AG09319 (cell line): ENCODE data around the gene NUFIP1.

Experiments used
- DNase-seq: peaks from one replicate; pipeline ENCODE4 v3.0.0-alpha.2; 2010; ENCODE audit warnings: low read depth; ENCODE audit errors: extremely low read depth
- TF ChIP-seq, protein P1 (sequence below): IDR thresholded peaks from 2 replicates; pipeline ENCODE4 v1.5.1; 2011; ENCODE audit warnings: low read depth, mild to moderate bottlenecking, inconsistent platforms, low read length, moderate library complexity

Gene NUFIP1

DNA sequence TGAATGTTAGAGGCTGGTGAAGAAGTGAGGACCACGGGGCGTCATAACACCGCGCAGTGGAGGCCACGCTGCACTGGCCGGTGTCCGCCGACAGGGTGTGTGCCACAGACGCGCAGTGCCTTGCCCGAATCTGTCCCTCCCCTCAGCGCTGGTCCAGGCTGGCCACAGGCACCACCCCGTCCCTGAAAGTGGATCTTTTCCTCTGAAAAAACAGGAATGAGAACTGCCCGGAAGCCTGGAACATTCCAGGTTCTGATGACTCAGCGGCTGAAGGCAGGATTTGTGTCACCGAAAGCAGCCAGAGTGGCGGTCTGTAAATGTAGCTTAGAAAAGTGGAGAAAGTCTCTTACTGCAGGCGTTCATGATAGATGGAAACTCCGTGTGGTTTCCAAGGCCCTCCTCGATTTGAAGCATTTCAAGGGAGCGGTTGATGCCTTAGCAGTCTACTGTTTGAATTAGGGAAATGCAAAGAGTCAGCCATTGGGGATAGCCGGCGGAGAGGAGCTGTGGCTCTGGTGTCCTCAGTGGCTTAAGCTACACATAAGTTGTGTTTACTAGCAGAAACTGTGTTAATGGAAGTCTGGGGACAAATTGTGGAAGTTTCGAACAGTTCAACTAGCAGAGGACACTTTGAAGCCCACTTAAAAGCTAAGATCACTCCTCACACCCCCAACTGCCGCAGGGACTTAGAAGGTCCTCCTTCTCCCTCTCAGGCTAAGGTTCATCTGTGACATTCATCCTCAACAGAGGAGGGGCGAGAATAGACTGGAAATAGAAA lies 70.8 kb downstream of the NUFIP1 start:
- peak; percentile 95 for DNase-seq
- TF ChIP-seq, protein P1, sequence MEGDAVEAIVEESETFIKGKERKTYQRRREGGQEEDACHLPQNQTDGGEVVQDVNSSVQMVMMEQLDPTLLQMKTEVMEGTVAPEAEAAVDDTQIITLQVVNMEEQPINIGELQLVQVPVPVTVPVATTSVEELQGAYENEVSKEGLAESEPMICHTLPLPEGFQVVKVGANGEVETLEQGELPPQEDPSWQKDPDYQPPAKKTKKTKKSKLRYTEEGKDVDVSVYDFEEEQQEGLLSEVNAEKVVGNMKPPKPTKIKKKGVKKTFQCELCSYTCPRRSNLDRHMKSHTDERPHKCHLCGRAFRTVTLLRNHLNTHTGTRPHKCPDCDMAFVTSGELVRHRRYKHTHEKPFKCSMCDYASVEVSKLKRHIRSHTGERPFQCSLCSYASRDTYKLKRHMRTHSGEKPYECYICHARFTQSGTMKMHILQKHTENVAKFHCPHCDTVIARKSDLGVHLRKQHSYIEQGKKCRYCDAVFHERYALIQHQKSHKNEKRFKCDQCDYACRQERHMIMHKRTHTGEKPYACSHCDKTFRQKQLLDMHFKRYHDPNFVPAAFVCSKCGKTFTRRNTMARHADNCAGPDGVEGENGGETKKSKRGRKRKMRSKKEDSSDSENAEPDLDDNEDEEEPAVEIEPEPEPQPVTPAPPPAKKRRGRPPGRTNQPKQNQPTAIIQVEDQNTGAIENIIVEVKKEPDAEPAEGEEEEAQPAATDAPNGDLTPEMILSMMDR: peak; percentile 82

- TF ChIP-seq, protein P1: peak; percentile 38
- peak; percentile 89 for DNase-seq
Measured at GRCh38 chr13:44917589-44918325, 71.5 kb downstream of the NUFIP1 start.

- DNase-seq: no peak
- TF ChIP-seq, protein P1: no peak
Measured at GRCh38 chr13:44912278-44913016, 76.8 kb downstream of the NUFIP1 start.

- no peak for DNase-seq
- TF ChIP-seq, protein P1: no peak
Measured at GRCh38 chr13:44908712-44909111, 80.6 kb downstream of the NUFIP1 start.

- no peak for DNase-seq
- TF ChIP-seq, protein P1: no peak
Measured at GRCh38 chr13:44908266-44908665, 81.0 kb downstream of the NUFIP1 start.

GRCh38 chr13:44906713-44907112 lies 82.6 kb downstream of the NUFIP1 start:
- DNase-seq: peak; percentile 72
- TF ChIP-seq, protein P1: no peak

GRCh38 chr13:44906230-44906629 lies 83.0 kb downstream of the NUFIP1 start:
- TF ChIP-seq, protein P1: no peak
- DNase-seq: no peak
